Activated T-helper 2 cell treated with anti-CD3 and anti-CD28 coated beads, Interferon-gamma antibody, Interleukin-2, Interleukin-4, amounts not matched to agents 10 μg/mL and 5 μg/mL and 100 μg/mL, durations not matched to agents 14 hours and 24 hours and 36 hours (primary cell): ENCODE data around the gene SYCP2L. TPM values are rescaled to one million over a fixed set of nuclear protein-coding genes. Genes with fewer than 3 reads are reported as not detected.

Source experiments
- DNase-seq: peaks from one replicate; pipeline ENCODE4 v3.0.0; 2021; ENCODE audit warnings: low spot score
- H3K27ac Mint-ChIP-seq: one replicate; pipeline ENCODE4 v1.8.0; 2021; ENCODE audit warnings: mixed read lengths
- H3K27me3 Mint-ChIP-seq: one replicate; pipeline ENCODE4 v1.8.0; 2021; ENCODE audit warnings: low read depth, mixed read lengths
- H3K36me3 Mint-ChIP-seq: one replicate; pipeline ENCODE4 v1.8.0; 2021; ENCODE audit warnings: low read depth, mixed read lengths
- H3K4me1 Mint-ChIP-seq: one replicate; pipeline ENCODE4 v1.8.0; 2021; ENCODE audit warnings: low read depth, mixed read lengths
- H3K4me3 Mint-ChIP-seq: one replicate; pipeline ENCODE4 v1.8.0; 2021; ENCODE audit warnings: low read depth, mild to moderate bottlenecking, moderate library complexity, mixed read lengths
- H3K9me3 Mint-ChIP-seq: one replicate; pipeline ENCODE4 v1.8.0; 2021; ENCODE audit warnings: mixed read lengths
- intact Hi-C: fragments of 100-400 bp; cut with micrococcal nuclease; formaldehyde crosslinking; loops from one replicate; pipeline ENCODE4 v1.15.1; 2023
- total RNA-seq: library from RNA; stranded (reverse); gene quantifications from 2 replicates; pipeline ENCODE4 v1.2.3, GENCODE V29; 2022

Gene SYCP2L
- total RNA-seq, 1 donor from 2014 or later: 0.23 TPM

GRCh38 chr6:10945845-10946244 lies 59.0 kb downstream of the SYCP2L start:
- Mint-ChIP-seq H3K27me3 (peaks cover 19% of the 10 kb centered on the region), H3K4me3 (no peak overlapping the region), H3K4me1 (no peaks in the 10 kb centered on the region), H3K27ac (no peak overlapping the region), H3K9me3 (no peaks in the 10 kb centered on the region), H3K36me3 (no peaks in the 10 kb centered on the region)
- intact Hi-C loops: no loop called here
- no peak for DNase-seq

GRCh38 chr6:10947966-10948365 lies 61.1 kb downstream of the SYCP2L start:
- Mint-ChIP-seq H3K36me3 (no peaks in the 10 kb centered on the region), H3K9me3 (no peaks in the 10 kb centered on the region), H3K4me1 (no peaks in the 10 kb centered on the region), H3K4me3 (no peak overlapping the region), H3K27ac (no peak overlapping the region), H3K27me3 (peaks cover 22% of the 10 kb centered on the region)
- intact Hi-C loops: no loop called here
- DNase-seq: no peak

- Mint-ChIP-seq H3K27ac (no peak overlapping the region), H3K9me3 (no peaks in the 10 kb centered on the region), H3K4me1 (no peaks in the 10 kb centered on the region), H3K36me3 (no peaks in the 10 kb centered on the region), H3K27me3 (peaks cover 23% of the 10 kb centered on the region), H3K4me3 (no peak overlapping the region)
- no peak for DNase-seq
- intact Hi-C loops: no loop called here
Measured at GRCh38 chr6:10949579-10950490, 63.0 kb downstream of the SYCP2L start.

GRCh38 chr6:10951675-10952282 lies 64.9 kb downstream of the SYCP2L start:
- intact Hi-C loops: no loop called here
- no peak for DNase-seq
- Mint-ChIP-seq H3K27ac (no peak overlapping the region), H3K4me1 (no peaks in the 10 kb centered on the region), H3K4me3 (no peak overlapping the region), H3K36me3 (no peaks in the 10 kb centered on the region), H3K27me3 (peaks cover 20% of the 10 kb centered on the region), H3K9me3 (no peaks in the 10 kb centered on the region)

- Mint-ChIP-seq H3K27ac (no peak overlapping the region), H3K36me3 (no peaks in the 10 kb centered on the region), H3K9me3 (no peaks in the 10 kb centered on the region), H3K4me3 (no peak overlapping the region), H3K27me3 (peaks cover 10% of the 10 kb centered on the region), H3K4me1 (no peaks in the 10 kb centered on the region)
- peak; percentile 51 for DNase-seq
- intact Hi-C loops: loop anchor here (1.0 to 2.0 kb wide), 3 partner anchors 114 to 620 kb away; no protein-coding TSS in a partner anchor
Measured at GRCh38 chr6:10954590-10955010, 67.7 kb downstream of the SYCP2L start.

GRCh38 chr6:10956776-10957175 lies 69.9 kb downstream of the SYCP2L start:
- Mint-ChIP-seq H3K4me1 (no peaks in the 10 kb centered on the region), H3K27me3 (peaks cover 6% of the 10 kb centered on the region), H3K36me3 (no peaks in the 10 kb centered on the region), H3K4me3 (no peak overlapping the region), H3K27ac (no peak overlapping the region), H3K9me3 (no peaks in the 10 kb centered on the region)
- no peak for DNase-seq
- intact Hi-C loops: no loop called here

GRCh38 chr6:10957414-10957886 lies 70.6 kb downstream of the SYCP2L start:
- no peak for DNase-seq
- Mint-ChIP-seq H3K4me1 (no peaks in the 10 kb centered on the region), H3K36me3 (no peaks in the 10 kb centered on the region), H3K27ac (no peak overlapping the region), H3K27me3 (peaks cover 4% of the 10 kb centered on the region), H3K9me3 (no peaks in the 10 kb centered on the region), H3K4me3 (no peak overlapping the region)
- intact Hi-C loops: no loop called here

GRCh38 chr6:10960171-10960570 lies 73.3 kb downstream of the SYCP2L start:
- H3K27ac Mint-ChIP-seq: no peak overlapping the region
- H3K4me3 Mint-ChIP-seq: no peak overlapping the region
- no peaks in the 10 kb centered on the region for H3K4me1 Mint-ChIP-seq
- no peaks in the 10 kb centered on the region for H3K36me3 Mint-ChIP-seq
- intact Hi-C loops: no loop called here
- no peak for DNase-seq
- no peaks in the 10 kb centered on the region for H3K9me3 Mint-ChIP-seq
- H3K27me3 Mint-ChIP-seq: peaks cover 7% of the 10 kb centered on the region

- no peak overlapping the region for H3K27ac Mint-ChIP-seq
- intact Hi-C loops: no loop called here
- H3K36me3 Mint-ChIP-seq: no peaks in the 10 kb centered on the region
- H3K27me3 Mint-ChIP-seq: peaks cover 7% of the 10 kb centered on the region
- no peak for DNase-seq
- no peaks in the 10 kb centered on the region for H3K4me1 Mint-ChIP-seq
- no peaks in the 10 kb centered on the region for H3K9me3 Mint-ChIP-seq
- no peak overlapping the region for H3K4me3 Mint-ChIP-seq
Measured at GRCh38 chr6:10961837-10962236, 75.0 kb downstream of the SYCP2L start.

- DNase-seq: no peak
- Mint-ChIP-seq H3K4me3 (no peak overlapping the region), H3K36me3 (no peaks in the 10 kb centered on the region), H3K4me1 (no peaks in the 10 kb centered on the region), H3K27ac (no peak overlapping the region), H3K27me3 (peaks cover 7% of the 10 kb centered on the region), H3K9me3 (no peaks in the 10 kb centered on the region)
- intact Hi-C loops: no loop called here
Measured at GRCh38 chr6:10962673-10963072, 75.8 kb downstream of the SYCP2L start.

- Mint-ChIP-seq H3K27ac (no peak overlapping the region), H3K9me3 (no peaks in the 10 kb centered on the region), H3K4me3 (no peak overlapping the region), H3K4me1 (no peaks in the 10 kb centered on the region), H3K36me3 (no peaks in the 10 kb centered on the region), H3K27me3 (peaks cover 11% of the 10 kb centered on the region)
- intact Hi-C loops: no loop called here
- DNase-seq: no peak
Measured at GRCh38 chr6:10963113-10963512, 76.3 kb downstream of the SYCP2L start.

- peaks cover 8% of the 10 kb centered on the region for H3K27me3 Mint-ChIP-seq
- intact Hi-C loops: no loop called here
- no peaks in the 10 kb centered on the region for H3K4me1 Mint-ChIP-seq
- no peak overlapping the region for H3K4me3 Mint-ChIP-seq
- H3K27ac Mint-ChIP-seq: no peak overlapping the region
- no peak for DNase-seq
- no peaks in the 10 kb centered on the region for H3K9me3 Mint-ChIP-seq
- H3K36me3 Mint-ChIP-seq: no peaks in the 10 kb centered on the region
Measured at GRCh38 chr6:10964684-10965083, 77.8 kb downstream of the SYCP2L start.

- H3K27me3 Mint-ChIP-seq: peaks cover 8% of the 10 kb centered on the region
- H3K27ac Mint-ChIP-seq: no peak overlapping the region
- no peak overlapping the region for H3K4me3 Mint-ChIP-seq
- H3K4me1 Mint-ChIP-seq: no peaks in the 10 kb centered on the region
- intact Hi-C loops: no loop called here
- DNase-seq: no peak
- H3K9me3 Mint-ChIP-seq: no peaks in the 10 kb centered on the region
- H3K36me3 Mint-ChIP-seq: no peaks in the 10 kb centered on the region
Measured at GRCh38 chr6:10968776-10969175, 81.9 kb downstream of the SYCP2L start.
